CD4-positive, CD25-positive, alpha-beta regulatory T cell (primary cell): ENCODE results near the gene BRF1. TPM values are rescaled to one million over a fixed set of nuclear protein-coding genes. Genes with fewer than 3 reads are reported as not detected.

Source experiments
- ATAC-seq, 2 donors: fragments of 150-1000 bp; cut with Tn5 transposase; one replicate each; pipeline ENCODE4 v1.10.0; 2021; ENCODE audit warnings: low read depth in 2 of 2, moderate number of reproducible peaks in 2 of 2, moderate library complexity in 1 of 2
- DNase-seq, 3 donors: peaks; one replicate each; pipeline versions ENCODE4 v3.0.0 to v3.0.0-alpha.2; 2012 to 2022; ENCODE audit warnings: mixed read lengths in 1 of 3
- H3K27ac ChIP-seq: one replicate; pipeline ENCODE4 v1.7.0; 2013; ENCODE audit warnings: mild to moderate bottlenecking, low read length; ENCODE audit not compliant: insufficient read depth, poor library complexity, severe bottlenecking
- H3K27me3 ChIP-seq: one replicate; pipeline ENCODE4 v1.7.0; 2013; ENCODE audit warnings: low read length; ENCODE audit not compliant: control insufficient read depth, insufficient read depth
- H3K36me3 ChIP-seq: one replicate; pipeline ENCODE4 v1.7.0; 2013; ENCODE audit warnings: mild to moderate bottlenecking, low read length, moderate library complexity; ENCODE audit not compliant: control insufficient read depth, insufficient read depth
- H3K4me1 ChIP-seq: 2 replicates; pipeline ENCODE4 v1.7.0; 2013; ENCODE audit warnings: mild to moderate bottlenecking, low read length; ENCODE audit not compliant: insufficient read depth, control insufficient read depth, poor library complexity, severe bottlenecking
- H3K4me3 ChIP-seq: one replicate; pipeline ENCODE4 v1.7.0; 2013; ENCODE audit warnings: low read depth, mild to moderate bottlenecking, low read length, moderate library complexity
- H3K9me3 ChIP-seq, 2 experiments: 1 replicate in 1 of 2; 2 replicates in 1 of 2; pipeline ENCODE4 v1.7.0; 2013; ENCODE audit warnings: low read length in 2 of 2, mild to moderate bottlenecking in 1 of 2, moderate library complexity in 1 of 2; ENCODE audit not compliant: control insufficient read depth in 2 of 2
- H3K27ac Mint-ChIP-seq, 3 donors: one replicate each; pipeline ENCODE4 v1.8.0; 2020 to 2022; ENCODE audit warnings: mild to moderate bottlenecking in 3 of 3, mixed read lengths in 3 of 3, moderate library complexity in 2 of 3
- H3K27me3 Mint-ChIP-seq: one replicate; pipeline ENCODE4 v1.8.0; 2022; ENCODE audit warnings: mild to moderate bottlenecking, mixed read lengths
- H3K36me3 Mint-ChIP-seq: one replicate; pipeline ENCODE4 v1.8.0; 2020; ENCODE audit warnings: mixed read lengths
- H3K4me1 Mint-ChIP-seq, 4 donors: one replicate each; pipeline ENCODE4 v1.8.0; 2020 to 2022; ENCODE audit warnings: mixed read lengths in 4 of 4, mild to moderate bottlenecking in 1 of 4
- H3K4me3 Mint-ChIP-seq, 4 donors: one replicate each; pipeline ENCODE4 v1.8.0; 2020 to 2022; ENCODE audit warnings: mild to moderate bottlenecking in 4 of 4, mixed read lengths in 4 of 4, moderate library complexity in 3 of 4
- H3K9me3 Mint-ChIP-seq, 7 donors: one replicate each; pipeline ENCODE4 v1.8.0; 2020 to 2022; ENCODE audit warnings: mixed read lengths in 7 of 7, mild to moderate bottlenecking in 3 of 7, moderate library complexity in 2 of 7
- polyA plus RNA-seq, 4 donors: library from polyadenylated mRNA; unstranded; fragments of 300-500 nt; fragmentation: Illumina TruSeq; gene quantifications; one replicate each; pipeline ENCODE4 v1.2.3, GENCODE V29; 2021
- total RNA-seq: library from RNA; stranded (reverse); gene quantifications from one replicate; pipeline ENCODE4 v1.2.3, GENCODE V29; 2022

The BRF1 gene
- total and polyA plus RNA-seq, 5 donors from 2014 or later: 5.6 to 58.9 (median 7.6) TPM

DNA sequence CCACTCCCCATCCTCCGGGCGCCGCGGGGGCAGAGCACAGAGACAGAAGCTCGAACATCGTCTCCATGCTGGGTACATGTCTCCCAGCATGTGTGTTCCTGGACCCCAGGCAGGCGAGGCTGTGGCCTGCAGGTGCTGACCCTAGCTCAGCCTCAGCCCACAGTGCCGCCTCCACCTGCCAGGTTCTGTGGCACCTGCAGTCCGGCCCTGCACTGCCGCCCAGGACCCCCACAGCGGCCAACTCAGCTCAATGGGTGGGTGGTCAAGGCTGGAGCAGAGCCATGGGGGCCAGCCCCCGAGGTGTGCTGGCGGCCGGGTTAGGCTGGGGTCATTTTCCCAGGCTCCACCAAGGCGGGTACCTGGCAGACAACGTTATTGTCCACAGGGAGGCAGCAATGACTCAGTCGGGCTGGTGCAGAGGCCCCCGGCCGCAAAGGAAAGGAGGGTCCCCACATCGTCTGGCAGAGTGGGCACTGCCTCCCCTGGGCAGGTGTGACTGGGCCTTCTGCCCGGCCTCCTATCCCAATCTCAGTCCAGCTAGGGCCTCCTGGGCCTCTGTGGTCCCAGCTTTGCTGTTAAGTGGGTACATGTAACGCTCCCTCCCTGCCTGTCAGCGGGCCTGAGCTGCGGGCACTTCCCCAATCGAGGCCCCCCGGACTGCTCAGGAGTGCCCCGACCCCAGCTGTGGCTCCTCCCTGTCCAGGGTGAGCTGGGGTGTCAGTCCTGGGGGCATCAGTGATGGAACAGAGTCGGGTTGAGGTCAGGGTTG is 99.5 kb downstream of the BRF1 start:
- ATAC-seq (no peak), DNase-seq (no peak)
- Mint-ChIP-seq H3K36me3 (no peaks in the 10 kb centered on the region), H3K4me1 (peaks cover 0 to 10% (median 3%) of the 10 kb centered on the region in 4 donors), H3K27ac (no peak overlapping the region), H3K4me3 (no peak overlapping the region), H3K9me3 (no peaks in the 10 kb centered on the region), H3K27me3 (peaks cover 26% of the 10 kb centered on the region)
- H3K36me3 ChIP-seq: no peaks in the 10 kb centered on the region
- H3K4me3 ChIP-seq: no peak overlapping the region
- peaks cover 17% of the 10 kb centered on the region for H3K4me1 ChIP-seq
- H3K9me3 ChIP-seq: no peaks in the 10 kb centered on the region
- H3K27ac ChIP-seq: no peak overlapping the region
- no peaks in the 10 kb centered on the region for H3K27me3 ChIP-seq

DNA sequence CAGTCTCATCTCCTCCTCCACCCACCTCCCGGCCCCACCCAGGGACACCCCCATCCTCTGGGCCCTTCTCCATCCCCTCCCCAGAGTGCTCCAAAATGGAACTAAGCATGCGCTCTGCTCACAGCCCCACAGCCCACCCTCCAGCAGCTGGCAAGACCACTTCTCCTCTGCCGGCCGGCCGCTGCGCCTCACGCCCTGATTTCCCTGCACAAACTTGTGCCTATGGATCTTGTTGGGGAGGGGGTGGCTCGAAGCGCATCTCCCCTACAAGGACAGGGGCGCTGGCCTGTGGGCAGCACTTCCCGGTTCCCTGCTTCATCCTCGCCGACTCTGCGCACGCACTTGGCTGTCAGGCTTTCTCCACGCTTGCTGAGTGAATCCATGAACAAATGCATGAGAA is 100.2 kb downstream of the BRF1 start:
- no peak overlapping the region for H3K27ac ChIP-seq
- no peak for ATAC-seq
- Mint-ChIP-seq H3K36me3 (no peaks in the 10 kb centered on the region), H3K27me3 (peaks cover 31% of the 10 kb centered on the region), H3K4me3 (no peak overlapping the region), H3K27ac (no peak overlapping the region), H3K4me1 (peaks cover 0 to 10% (median 5%) of the 10 kb centered on the region in 4 donors), H3K9me3 (no peaks in the 10 kb centered on the region)
- peaks cover 24% of the 10 kb centered on the region for H3K4me1 ChIP-seq
- H3K4me3 ChIP-seq: no peak overlapping the region
- DNase-seq: no peak
- no peaks in the 10 kb centered on the region for H3K36me3 ChIP-seq
- H3K27me3 ChIP-seq: no peaks in the 10 kb centered on the region
- no peaks in the 10 kb centered on the region for H3K9me3 ChIP-seq

DNA sequence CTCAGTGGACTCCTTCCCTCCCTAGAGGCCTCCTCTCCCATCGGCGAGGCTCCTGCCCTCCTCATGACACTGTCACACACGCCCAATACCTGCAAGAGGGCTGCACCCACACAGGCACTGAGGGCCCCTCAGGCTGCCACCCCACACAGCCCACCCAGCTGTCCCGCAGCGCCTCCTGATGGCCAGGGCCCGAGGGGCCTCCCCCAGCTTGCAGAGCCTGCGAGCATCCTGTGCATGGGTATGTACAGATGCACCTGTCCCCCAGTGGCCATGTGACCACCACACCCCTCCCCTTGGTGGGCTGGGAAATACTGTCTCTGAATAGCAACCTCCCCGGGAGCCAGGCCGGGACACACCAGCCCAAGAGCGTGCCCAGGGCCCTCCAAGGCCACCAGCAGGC is 100.7 kb downstream of the BRF1 start:
- Histone ChIP-seq H3K27me3 (no peaks in the 10 kb centered on the region), H3K27ac (no peak overlapping the region), H3K4me1 (peaks cover 29% of the 10 kb centered on the region), H3K36me3 (no peaks in the 10 kb centered on the region), H3K9me3 (no peaks in the 10 kb centered on the region), H3K4me3 (no peak overlapping the region)
- Mint-ChIP-seq H3K27ac (no peak overlapping the region), H3K9me3 (no peaks in the 10 kb centered on the region), H3K4me3 (no peak overlapping the region), H3K4me1 (peaks cover 0 to 13% (median 5%) of the 10 kb centered on the region in 4 donors), H3K27me3 (peaks cover 33% of the 10 kb centered on the region), H3K36me3 (no peaks in the 10 kb centered on the region)
- no peak for DNase-seq
- ATAC-seq: no peak

DNA sequence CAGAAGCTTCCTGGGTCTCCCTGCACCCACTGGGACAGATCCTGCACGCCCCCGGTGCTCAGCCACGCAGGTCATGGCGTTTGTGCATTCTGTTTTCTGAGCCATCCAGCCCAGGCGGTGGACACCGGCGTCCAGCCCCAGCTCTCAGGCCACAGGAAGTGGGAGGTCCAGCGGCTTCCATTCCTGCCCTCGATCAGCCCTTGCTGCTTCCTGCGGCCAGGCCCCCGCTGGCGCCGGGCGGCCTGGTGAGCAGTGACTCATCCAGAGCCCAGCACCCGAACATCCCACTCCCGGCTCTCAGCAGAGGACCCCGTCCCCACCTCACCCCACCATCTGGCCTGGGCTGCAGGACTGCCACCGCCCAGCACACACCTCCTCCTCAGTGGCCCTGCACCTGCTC is 101.7 kb downstream of the BRF1 start:
- no peaks in the 10 kb centered on the region for H3K9me3 ChIP-seq
- no peak overlapping the region for H3K27ac ChIP-seq
- no peak overlapping the region for H3K4me3 ChIP-seq
- Mint-ChIP-seq H3K4me3 (no peak overlapping the region), H3K27ac (peak overlapping the region in 1 of 3 donors; percentile 32), H3K36me3 (no peaks in the 10 kb centered on the region), H3K27me3 (peaks cover 33% of the 10 kb centered on the region), H3K4me1 (peaks cover 0 to 20% (median 9%) of the 10 kb centered on the region in 4 donors), H3K9me3 (no peaks in the 10 kb centered on the region)
- no peaks in the 10 kb centered on the region for H3K36me3 ChIP-seq
- DNase-seq (no peak), ATAC-seq (no peak)
- H3K27me3 ChIP-seq: no peaks in the 10 kb centered on the region
- peaks cover 38% of the 10 kb centered on the region for H3K4me1 ChIP-seq

DNA sequence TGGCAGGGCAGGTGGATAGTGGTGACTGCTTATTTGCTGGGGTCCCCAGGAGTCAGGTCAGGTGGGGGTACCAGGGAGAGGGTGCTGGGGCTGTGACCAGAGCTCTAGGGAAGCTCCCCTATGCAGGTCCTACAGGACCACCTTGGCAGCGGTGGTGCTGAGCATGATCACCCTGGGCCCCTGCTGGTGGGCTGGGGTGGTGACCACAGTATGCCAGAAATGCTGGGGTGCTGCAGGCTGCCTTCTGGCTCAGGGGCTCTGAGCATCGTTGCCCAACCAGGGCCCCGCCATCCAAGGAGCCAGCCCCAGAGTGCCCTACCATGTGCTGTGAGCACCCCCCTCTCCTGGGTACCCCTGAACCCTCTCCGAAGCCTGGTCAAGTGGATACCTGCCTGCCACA is 102.2 kb downstream of the BRF1 start:
- Histone ChIP-seq H3K9me3 (no peaks in the 10 kb centered on the region), H3K36me3 (no peaks in the 10 kb centered on the region), H3K4me3 (no peak overlapping the region), H3K4me1 (peaks cover 43% of the 10 kb centered on the region), H3K27ac (no peak overlapping the region), H3K27me3 (no peaks in the 10 kb centered on the region)
- no peaks in the 10 kb centered on the region for H3K36me3 Mint-ChIP-seq
- H3K4me1 Mint-ChIP-seq: peaks cover 0 to 25% (median 9%) of the 10 kb centered on the region in 4 donors
- H3K27ac Mint-ChIP-seq: no peak overlapping the region
- no peak overlapping the region for H3K4me3 Mint-ChIP-seq
- ATAC-seq (no peak), DNase-seq (no peak)
- H3K27me3 Mint-ChIP-seq: peaks cover 33% of the 10 kb centered on the region
- H3K9me3 Mint-ChIP-seq: no peaks in the 10 kb centered on the region

DNA sequence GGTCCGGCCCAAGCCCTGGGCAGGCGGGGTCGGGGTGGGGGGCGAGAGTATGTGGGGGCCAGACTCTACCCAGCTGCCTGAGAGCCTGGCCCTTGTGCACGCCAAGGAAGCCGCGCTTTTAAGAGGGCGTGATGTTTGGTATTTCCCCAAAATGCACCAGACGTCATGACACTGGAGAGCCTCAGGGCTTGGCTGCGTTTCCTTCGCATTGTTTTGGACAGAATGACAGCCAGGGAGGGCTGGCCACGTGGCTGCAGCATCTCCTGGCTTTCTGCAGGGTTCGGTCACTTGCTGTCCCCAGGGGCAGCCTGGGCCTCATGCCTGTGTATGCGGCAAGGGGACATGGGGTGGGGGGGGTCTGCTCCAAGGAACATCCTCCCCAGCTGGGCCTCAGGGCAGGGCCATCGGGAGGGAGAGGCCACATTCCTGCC is 103.6 kb downstream of the BRF1 start:
- H3K4me3 Mint-ChIP-seq: no peak overlapping the region
- H3K9me3 Mint-ChIP-seq: no peaks in the 10 kb centered on the region
- H3K4me1 Mint-ChIP-seq: peaks cover 0 to 30% (median 7%) of the 10 kb centered on the region in 4 donors
- ATAC-seq: no peak
- Histone ChIP-seq H3K36me3 (no peaks in the 10 kb centered on the region), H3K27me3 (no peaks in the 10 kb centered on the region), H3K27ac (no peak overlapping the region), H3K4me3 (no peak overlapping the region), H3K4me1 (peaks cover 50% of the 10 kb centered on the region), H3K9me3 (no peaks in the 10 kb centered on the region)
- DNase-seq: no peak
- H3K36me3 Mint-ChIP-seq: no peaks in the 10 kb centered on the region
- H3K27me3 Mint-ChIP-seq: peaks cover 33% of the 10 kb centered on the region
- no peak overlapping the region for H3K27ac Mint-ChIP-seq

DNA sequence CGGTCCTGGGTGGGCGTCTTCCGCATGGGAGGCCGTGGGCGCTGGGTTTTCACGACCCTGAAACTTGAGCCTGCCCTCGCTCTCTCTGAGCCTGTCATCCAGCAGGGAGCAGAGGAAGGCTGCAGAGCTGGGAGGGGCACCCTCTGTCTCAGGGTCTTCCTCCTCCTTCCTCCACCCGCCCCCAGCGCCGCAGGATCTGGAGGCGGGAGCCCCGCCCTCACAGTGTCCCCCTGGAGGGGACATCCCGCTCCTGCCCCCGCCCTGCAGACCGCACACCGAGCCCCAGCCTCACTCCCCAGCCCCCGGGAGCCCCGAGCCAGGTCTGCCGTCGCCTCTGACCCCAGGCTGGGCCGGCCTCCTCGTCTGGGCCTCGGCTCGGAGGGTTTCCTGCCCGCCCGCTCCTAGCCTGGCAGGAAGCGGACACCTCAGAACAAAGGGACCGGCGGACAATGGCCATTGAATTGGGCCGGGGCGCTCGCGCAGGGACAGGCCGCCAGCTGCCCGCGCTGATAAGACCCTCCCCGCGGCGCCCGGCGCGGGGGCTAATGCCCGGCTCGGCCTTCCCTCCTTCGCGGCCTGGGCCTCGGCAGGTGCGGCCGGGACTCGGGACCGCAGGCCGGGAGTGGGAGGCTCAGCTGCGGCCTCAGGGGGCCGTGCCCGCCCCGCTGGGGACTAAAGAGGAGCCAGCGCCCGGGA is 104.4 kb downstream of the BRF1 start:
- H3K27me3 Mint-ChIP-seq: peaks cover 33% of the 10 kb centered on the region
- peaks cover 42% of the 10 kb centered on the region for H3K4me1 ChIP-seq
- no peak overlapping the region for H3K4me3 ChIP-seq

More for the DNA sequence above, 104.4 kb downstream of the BRF1 start:
- Mint-ChIP-seq H3K36me3 (no peaks in the 10 kb centered on the region), H3K4me3 (no peak overlapping the region), H3K27ac (no peak overlapping the region), H3K4me1 (peaks cover 0 to 24% (median 4%) of the 10 kb centered on the region in 4 donors), H3K9me3 (no peaks in the 10 kb centered on the region)
- ATAC-seq (no peak), DNase-seq (no peak)
- no peaks in the 10 kb centered on the region for H3K36me3 ChIP-seq
- H3K9me3 ChIP-seq: no peaks in the 10 kb centered on the region
- no peak overlapping the region for H3K27ac ChIP-seq
- H3K27me3 ChIP-seq: no peaks in the 10 kb centered on the region
